H1 (cell line): ENCODE results near the gene MEN1. TPM values are rescaled to one million over a fixed set of nuclear protein-coding genes. Genes with fewer than 3 reads are reported as not detected.

Experiments used
- JUN ChIP-seq: IDR thresholded peaks from 2 replicates; pipeline ENCODE4 v1.6.1; 2011; ENCODE audit warnings: low read depth, mild to moderate bottlenecking, improper control_type of control experiment, low read length
- MAFK ChIP-seq: IDR thresholded peaks from 2 replicates; pipeline ENCODE4 v1.6.1; 2012; ENCODE audit warnings: low read depth, mild to moderate bottlenecking, improper control_type of control experiment, low read length
- polyA plus RNA-seq, 7 experiments: library from polyadenylated mRNA; depleted of rRNA in 3 of 7; stranded (reverse) in 5 of 7; unstranded in 2 of 7; fragments of >200 nt in 5 of 7; fragments of 200-250 nt in 2 of 7; gene quantifications; 1 replicate in 5 of 7; 2 replicates in 1 of 7; 4 replicates in 1 of 7; pipeline versions ENCODE4 v1.2.1 to v1.2.3, GENCODE V29; 2011 to 2013; ENCODE audit warnings: missing spikeins in 2 of 7, mixed read lengths in 2 of 7
- total RNA-seq: library from RNA; stranded (reverse); fragmentation: NEBNext Ultra II Directional; extraction: Animal tissue kit (Norgen Biotek cat#: 25700); gene quantifications from 2 replicates; pipeline ENCODE4 v1.2.1, GENCODE V29; 2021

MEN1 gene
- total and polyA plus RNA-seq, 2 of the 8 experiments (the other 6 are each of a cell fraction or from before 2014, with no cell fraction given), result 47.2 to 56.3 TPM

DNA sequence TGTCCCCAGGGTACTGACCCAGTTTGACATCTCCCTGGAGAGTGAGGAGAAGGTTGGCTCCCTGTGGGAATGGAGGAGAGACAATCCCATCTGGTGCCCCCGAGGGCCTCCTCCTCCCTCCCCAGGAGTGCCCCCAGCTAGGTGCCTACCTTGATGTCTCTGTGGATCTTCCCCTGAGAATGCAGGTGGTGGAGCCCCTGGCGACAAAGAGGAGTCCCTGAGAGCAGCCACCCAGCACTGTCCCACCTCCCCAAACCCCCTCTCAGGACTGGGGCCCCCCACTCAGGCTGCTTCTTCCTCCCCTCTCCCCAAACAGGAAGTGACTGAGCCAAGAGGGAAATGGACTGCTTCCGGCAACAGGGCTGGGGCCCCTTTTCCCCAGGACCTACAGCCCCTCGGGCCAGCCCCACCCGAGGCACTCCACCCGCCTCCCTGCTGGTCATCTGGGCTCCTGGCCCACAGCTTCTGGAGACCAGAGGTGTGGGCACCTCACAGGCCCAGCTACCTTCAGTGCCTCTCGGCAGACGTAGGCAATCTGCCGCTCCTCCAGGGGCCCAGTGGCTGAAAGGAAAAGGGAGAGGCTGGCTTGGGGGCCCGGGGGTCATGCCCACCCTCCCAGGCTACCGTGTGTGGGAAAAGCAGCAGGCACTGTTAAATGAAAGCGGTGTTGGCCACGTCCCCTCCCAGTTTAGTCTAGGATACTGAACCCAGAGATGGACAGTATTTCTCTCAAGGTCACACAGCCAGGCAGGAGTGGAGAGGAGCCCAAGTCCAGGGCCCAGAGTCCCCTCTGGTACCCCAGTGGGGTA is 8.6 kb downstream of the MEN1 start (continued):
- TF ChIP-seq MAFK, result no peak
- no peak for TF ChIP-seq JUN
